NB4 (cell line): Measurements from ENCODE around the gene DST.

Experiments used
- DNase-seq: peaks from one replicate; pipeline ENCODE4 v3.0.0; 2010; ENCODE audit warnings: low read depth
- H3K4me3 ChIP-seq: one replicate; pipeline ENCODE4 v1.5.1; 2011; ENCODE audit warnings: mild to moderate bottlenecking, low read depth, low read length, moderate library complexity
- MYC ChIP-seq: IDR thresholded peaks from 2 replicates; pipeline ENCODE4 v1.6.1; 2011; ENCODE audit warnings: low read depth, low read length
- POLR2A ChIP-seq: IDR thresholded peaks from 2 replicates; pipeline ENCODE4 v1.6.1; 2011; ENCODE audit warnings: mild to moderate bottlenecking; ENCODE audit not compliant: insufficient read length; ENCODE audit errors: extremely low read depth
- TF ChIP-seq, protein P1 (sequence below): IDR thresholded peaks from 2 replicates; pipeline ENCODE4 v1.6.1; 2011; ENCODE audit warnings: low read depth, low read length
- TF ChIP-seq, protein P2 (sequence below): IDR thresholded peaks from one replicate; pipeline ENCODE4 v1.5.1; 2012; ENCODE audit warnings: low read depth, low read length

DST gene

DNA sequence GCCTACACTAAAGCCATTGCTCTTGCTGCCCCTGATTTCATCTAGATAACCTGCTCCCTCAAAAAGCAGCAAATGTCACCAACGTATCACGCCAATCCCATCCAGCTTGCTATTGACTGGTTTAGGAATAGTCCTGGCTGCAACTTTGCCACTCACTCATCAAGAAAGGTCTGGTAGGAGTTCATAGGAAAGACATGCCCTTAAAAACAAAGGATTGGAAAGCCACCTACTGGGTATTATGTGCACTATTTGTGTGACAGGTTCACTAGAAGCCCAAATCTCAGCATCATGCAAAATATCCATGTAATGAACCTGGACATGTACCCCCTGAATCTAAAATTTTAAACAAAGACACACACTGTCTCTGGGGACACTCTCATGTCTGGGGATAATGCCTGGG is 224.9 kb downstream of the DST start:
- TF ChIP-seq, protein P1, sequence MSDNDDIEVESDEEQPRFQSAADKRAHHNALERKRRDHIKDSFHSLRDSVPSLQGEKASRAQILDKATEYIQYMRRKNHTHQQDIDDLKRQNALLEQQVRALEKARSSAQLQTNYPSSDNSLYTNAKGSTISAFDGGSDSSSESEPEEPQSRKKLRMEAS = no peak
- TF ChIP-seq MYC = no peak
- TF ChIP-seq, protein P2, sequence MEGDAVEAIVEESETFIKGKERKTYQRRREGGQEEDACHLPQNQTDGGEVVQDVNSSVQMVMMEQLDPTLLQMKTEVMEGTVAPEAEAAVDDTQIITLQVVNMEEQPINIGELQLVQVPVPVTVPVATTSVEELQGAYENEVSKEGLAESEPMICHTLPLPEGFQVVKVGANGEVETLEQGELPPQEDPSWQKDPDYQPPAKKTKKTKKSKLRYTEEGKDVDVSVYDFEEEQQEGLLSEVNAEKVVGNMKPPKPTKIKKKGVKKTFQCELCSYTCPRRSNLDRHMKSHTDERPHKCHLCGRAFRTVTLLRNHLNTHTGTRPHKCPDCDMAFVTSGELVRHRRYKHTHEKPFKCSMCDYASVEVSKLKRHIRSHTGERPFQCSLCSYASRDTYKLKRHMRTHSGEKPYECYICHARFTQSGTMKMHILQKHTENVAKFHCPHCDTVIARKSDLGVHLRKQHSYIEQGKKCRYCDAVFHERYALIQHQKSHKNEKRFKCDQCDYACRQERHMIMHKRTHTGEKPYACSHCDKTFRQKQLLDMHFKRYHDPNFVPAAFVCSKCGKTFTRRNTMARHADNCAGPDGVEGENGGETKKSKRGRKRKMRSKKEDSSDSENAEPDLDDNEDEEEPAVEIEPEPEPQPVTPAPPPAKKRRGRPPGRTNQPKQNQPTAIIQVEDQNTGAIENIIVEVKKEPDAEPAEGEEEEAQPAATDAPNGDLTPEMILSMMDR = no peak
- H3K4me3 ChIP-seq = no peak overlapping the region
- DNase-seq = no peak

DNA sequence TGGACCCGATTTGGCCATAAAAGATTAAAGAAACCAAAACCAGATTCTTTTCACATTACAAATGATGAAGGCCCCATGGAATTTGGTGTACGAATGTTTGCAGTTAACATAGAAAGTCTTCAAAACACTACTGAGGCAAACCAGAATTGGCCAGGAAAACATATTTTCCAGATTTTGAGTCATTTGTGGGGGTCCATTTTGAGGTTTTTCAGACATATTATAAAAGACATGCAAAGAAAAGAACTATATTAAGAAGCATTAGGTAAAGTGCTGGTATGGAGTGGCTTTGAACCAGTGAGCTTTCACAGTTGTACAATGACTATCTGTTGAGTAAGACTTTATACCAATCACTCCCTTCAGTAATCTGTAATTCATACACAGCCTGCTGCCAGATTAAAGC is 226.4 kb downstream of the DST start:
- H3K4me3 ChIP-seq = no peak overlapping the region
- no peak for DNase-seq
- TF ChIP-seq, protein P1 = no peak
- TF ChIP-seq POLR2A (no peak), MYC (no peak)
- TF ChIP-seq, protein P2 = no peak

DNA sequence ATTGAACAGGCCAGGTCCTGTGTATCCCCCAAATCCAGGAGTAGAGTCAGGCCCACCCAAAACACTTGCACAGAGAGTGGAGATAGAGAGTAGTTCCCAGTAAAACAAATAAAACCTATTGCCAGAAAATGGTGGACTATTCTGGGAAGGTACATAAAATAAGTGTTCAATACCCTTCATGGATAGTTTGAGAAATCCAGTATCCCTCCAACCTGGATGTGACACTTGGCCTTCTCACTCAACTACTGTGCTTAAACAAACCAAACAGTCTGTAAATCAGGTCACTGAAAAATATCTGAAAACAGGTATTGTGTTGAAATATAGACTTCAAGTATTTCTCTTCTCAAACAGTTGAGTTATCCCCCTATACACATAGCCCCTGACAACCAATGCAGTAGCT is 233.7 kb downstream of the DST start:
- DNase-seq = no peak
- TF ChIP-seq MYC (no peak), POLR2A (no peak)
- TF ChIP-seq, protein P2 = no peak
- TF ChIP-seq, protein P1 = no peak
- H3K4me3 ChIP-seq = no peak overlapping the region
